ENCODE measurements around the gene ITPR1. TPM values are rescaled to one million over a fixed set of nuclear protein-coding genes. Genes with fewer than 3 reads are reported as not detected.

Gene ITPR1
- total and polyA plus RNA-seq, 10 of the 15 experiments (the other 5 are each of a cell fraction or from before 2014, with no cell fraction given) = 12.2 to 239 (median 28.4) TPM

- TF ChIP-seq, protein P1, sequence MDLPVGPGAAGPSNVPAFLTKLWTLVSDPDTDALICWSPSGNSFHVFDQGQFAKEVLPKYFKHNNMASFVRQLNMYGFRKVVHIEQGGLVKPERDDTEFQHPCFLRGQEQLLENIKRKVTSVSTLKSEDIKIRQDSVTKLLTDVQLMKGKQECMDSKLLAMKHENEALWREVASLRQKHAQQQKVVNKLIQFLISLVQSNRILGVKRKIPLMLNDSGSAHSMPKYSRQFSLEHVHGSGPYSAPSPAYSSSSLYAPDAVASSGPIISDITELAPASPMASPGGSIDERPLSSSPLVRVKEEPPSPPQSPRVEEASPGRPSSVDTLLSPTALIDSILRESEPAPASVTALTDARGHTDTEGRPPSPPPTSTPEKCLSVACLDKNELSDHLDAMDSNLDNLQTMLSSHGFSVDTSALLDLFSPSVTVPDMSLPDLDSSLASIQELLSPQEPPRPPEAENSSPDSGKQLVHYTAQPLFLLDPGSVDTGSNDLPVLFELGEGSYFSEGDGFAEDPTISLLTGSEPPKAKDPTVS (IDR thresholded peaks at IDR 0.05; ENCODE audit: low read depth, low read length) = no peak
- TF ChIP-seq ZBED1 (IDR thresholded peaks at IDR 0.05; ENCODE audit: borderline replicate concordance) = peak; percentile 43; the same call in 1 of the 2 replicates
- TF ChIP-seq ATF7 (IDR thresholded peaks at IDR 0.05; ENCODE audit: low read depth) = peak; percentile 90
- TF ChIP-seq NBN (IDR thresholded peaks at IDR 0.05) = peak; percentile 97
- no peak for TF ChIP-seq ZNF274 (IDR thresholded peaks at IDR 0.05; ENCODE audit: insufficient read depth, insufficient read length)
- no peak for TF ChIP-seq E2F4 (IDR thresholded peaks at IDR 0.05; ENCODE audit: low read depth, low read length)
- 0 out of 4 replicates have a peak, but pooled peaks of 1 of the 2 experiments have one; percentile 25 for TF ChIP-seq CEBPB (IDR thresholded peaks at IDR 0.05; ENCODE audit: borderline replicate concordance in 1 of 2, low read depth in 2 of 2, low read length in 2 of 2)
- TF ChIP-seq, protein P2, sequence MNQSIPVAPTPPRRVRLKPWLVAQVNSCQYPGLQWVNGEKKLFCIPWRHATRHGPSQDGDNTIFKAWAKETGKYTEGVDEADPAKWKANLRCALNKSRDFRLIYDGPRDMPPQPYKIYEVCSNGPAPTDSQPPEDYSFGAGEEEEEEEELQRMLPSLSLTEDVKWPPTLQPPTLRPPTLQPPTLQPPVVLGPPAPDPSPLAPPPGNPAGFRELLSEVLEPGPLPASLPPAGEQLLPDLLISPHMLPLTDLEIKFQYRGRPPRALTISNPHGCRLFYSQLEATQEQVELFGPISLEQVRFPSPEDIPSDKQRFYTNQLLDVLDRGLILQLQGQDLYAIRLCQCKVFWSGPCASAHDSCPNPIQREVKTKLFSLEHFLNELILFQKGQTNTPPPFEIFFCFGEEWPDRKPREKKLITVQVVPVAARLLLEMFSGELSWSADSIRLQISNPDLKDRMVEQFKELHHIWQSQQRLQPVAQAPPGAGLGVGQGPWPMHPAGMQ (IDR thresholded peaks at IDR 0.05; ENCODE audit: borderline replicate concordance) = no peak
- no peak for TF ChIP-seq HDGF (IDR thresholded peaks at IDR 0.05)
- TF ChIP-seq SUPT20H (IDR thresholded peaks at IDR 0.05; ENCODE audit: borderline replicate concordance, control insufficient read depth, low read depth, low read length) = no peak
- TF ChIP-seq GABPA (IDR thresholded peaks at IDR 0.05; ENCODE audit: low read depth) = peak; percentile 35; the same call in 1 of the 2 replicates
- TF ChIP-seq RCOR1 (conservative IDR thresholded peaks at IDR 0.05; ENCODE audit: low read depth, low read length) = peak; percentile 82; the same call in 1 of the 2 replicates
- TF ChIP-seq, protein P3, sequence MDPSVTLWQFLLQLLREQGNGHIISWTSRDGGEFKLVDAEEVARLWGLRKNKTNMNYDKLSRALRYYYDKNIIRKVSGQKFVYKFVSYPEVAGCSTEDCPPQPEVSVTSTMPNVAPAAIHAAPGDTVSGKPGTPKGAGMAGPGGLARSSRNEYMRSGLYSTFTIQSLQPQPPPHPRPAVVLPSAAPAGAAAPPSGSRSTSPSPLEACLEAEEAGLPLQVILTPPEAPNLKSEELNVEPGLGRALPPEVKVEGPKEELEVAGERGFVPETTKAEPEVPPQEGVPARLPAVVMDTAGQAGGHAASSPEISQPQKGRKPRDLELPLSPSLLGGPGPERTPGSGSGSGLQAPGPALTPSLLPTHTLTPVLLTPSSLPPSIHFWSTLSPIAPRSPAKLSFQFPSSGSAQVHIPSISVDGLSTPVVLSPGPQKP (IDR thresholded peaks at IDR 0.05; ENCODE audit: low read depth, low read length) = no peak
- TF ChIP-seq CHD4 (IDR thresholded peaks at IDR 0.05) = no peak
- TF ChIP-seq SP1 (IDR thresholded peaks at IDR 0.05; ENCODE audit: low read depth, low read length) = peak; percentile 28
- no peak for TF ChIP-seq KAT2A (conservative IDR thresholded peaks at IDR 0.05; ENCODE audit: control insufficient read depth, low read depth, low read length)
- no peak for TF ChIP-seq ZZZ3 (IDR thresholded peaks at IDR 0.05; ENCODE audit: control insufficient read depth, insufficient read length, low read depth)
- TF ChIP-seq HDAC6 (IDR thresholded peaks at IDR 0.05; ENCODE audit: unreplicated experiment) = no peak
- peak; percentile 84; the same call in 1 of the 2 replicates for TF ChIP-seq TCF12 (IDR thresholded peaks at IDR 0.05; ENCODE audit: low read depth, low read length)
- TF ChIP-seq NR2C1 (IDR thresholded peaks at IDR 0.05) = no peak
- TF ChIP-seq ZNF217 (IDR thresholded peaks at IDR 0.05) = peak; percentile 95
- TF ChIP-seq, protein P4, sequence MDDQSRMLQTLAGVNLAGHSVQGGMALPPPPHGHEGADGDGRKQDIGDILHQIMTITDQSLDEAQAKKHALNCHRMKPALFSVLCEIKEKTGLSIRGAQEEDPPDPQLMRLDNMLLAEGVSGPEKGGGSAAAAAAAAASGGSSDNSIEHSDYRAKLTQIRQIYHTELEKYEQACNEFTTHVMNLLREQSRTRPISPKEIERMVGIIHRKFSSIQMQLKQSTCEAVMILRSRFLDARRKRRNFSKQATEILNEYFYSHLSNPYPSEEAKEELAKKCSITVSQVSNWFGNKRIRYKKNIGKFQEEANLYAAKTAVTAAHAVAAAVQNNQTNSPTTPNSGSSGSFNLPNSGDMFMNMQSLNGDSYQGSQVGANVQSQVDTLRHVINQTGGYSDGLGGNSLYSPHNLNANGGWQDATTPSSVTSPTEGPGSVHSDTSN (IDR thresholded peaks at IDR 0.05; ENCODE audit: insufficient replicate concordance, low read depth, low read length) = peak; percentile 88
Measured at GRCh38 chr3:4508048-4508981, 15.2 kb downstream of the ITPR1 start (continued).

Data from GM12878 (cell line).